OCI-LY1 (cell line): ENCODE results near the gene AHCYL1.

Experiments used
- CTCF ChIP-seq: fragments of 200-600 bp; sonication (generic), shearing (Covaris generic); IDR thresholded peaks from 2 replicates; pipeline ENCODE4 v1.5.1; 2017; ENCODE audit warnings: mild to moderate bottlenecking, antibody characterized with exemption, low read length, moderate library complexity, mixed read lengths
- EZH2 ChIP-seq: fragments of 200-600 bp; sonication (generic), shearing (Covaris generic); IDR thresholded peaks from 2 replicates; pipeline ENCODE4 v1.8.0; 2017; ENCODE audit warnings: borderline replicate concordance, mixed run types, mild to moderate bottlenecking, antibody characterized with exemption, low read length, moderate library complexity, mixed read lengths

GRCh38 chr1:110064576-110065337 is 80.2 kb downstream of the AHCYL1 start:
- no peak for TF ChIP-seq CTCF
- TF ChIP-seq EZH2 = no peak
